GM18951 (cell line): Measurements from ENCODE around the gene CFAP43.

Experiments used
- POLR2A ChIP-seq: IDR thresholded peaks from 4 replicates; pipeline ENCODE4 v1.6.1; 2011; ENCODE audit warnings: mild to moderate bottlenecking; ENCODE audit not compliant: insufficient read length, insufficient read depth; ENCODE audit errors: extremely low read depth
- in situ Hi-C: fragments of 300-500 bp; cut with MboI; formaldehyde crosslinking; loops from one replicate; pipeline ENCODE4 v1.12.0; 2022; ENCODE audit warnings: low sequenced_read_pairs, mixed read lengths, inconsistent platforms; ENCODE audit not compliant: unreplicated experiment

CFAP43 gene

GRCh38 chr10:104170610-104171254 lies 61.4 kb downstream of the CFAP43 start:
- in situ Hi-C loops: no loop called here
- TF ChIP-seq POLR2A: no peak

- no peak for TF ChIP-seq POLR2A
- in situ Hi-C loops: no loop called here
Observed at GRCh38 chr10:104155591-104155990, 76.6 kb downstream of the CFAP43 start.

GRCh38 chr10:104151737-104152136 lies 80.4 kb downstream of the CFAP43 start:
- no peak for TF ChIP-seq POLR2A
- in situ Hi-C loops: no loop called here

GRCh38 chr10:104150139-104150538 lies 82.0 kb downstream of the CFAP43 start:
- in situ Hi-C loops: no loop called here
- no peak for TF ChIP-seq POLR2A

GRCh38 chr10:104146882-104147281 lies 85.3 kb downstream of the CFAP43 start:
- in situ Hi-C loops: no loop called here
- TF ChIP-seq POLR2A: no peak

DNA sequence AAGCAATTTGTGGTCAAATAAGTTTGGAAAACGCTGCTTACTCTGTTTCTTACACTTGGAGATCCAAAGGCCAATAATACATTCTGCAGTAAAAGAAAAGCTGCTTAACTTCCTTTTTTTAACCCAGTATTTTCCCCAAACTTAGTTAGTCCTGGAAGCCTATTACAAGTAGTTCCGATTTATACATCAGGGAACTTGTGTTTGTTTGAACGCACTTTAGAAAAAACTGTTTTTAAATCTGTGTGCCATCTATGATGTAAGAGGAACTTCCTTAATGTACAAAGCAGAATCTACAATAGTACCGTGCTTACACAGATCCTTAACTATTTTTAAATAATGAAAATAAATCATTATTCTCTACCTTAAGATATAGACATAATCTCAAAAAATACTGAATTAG lies 87.2 kb downstream of the CFAP43 start:
- in situ Hi-C loops: no loop called here
- no peak for TF ChIP-seq POLR2A

GRCh38 chr10:104143829-104144228 lies 88.3 kb downstream of the CFAP43 start:
- TF ChIP-seq POLR2A: no peak
- in situ Hi-C loops: no loop called here

DNA sequence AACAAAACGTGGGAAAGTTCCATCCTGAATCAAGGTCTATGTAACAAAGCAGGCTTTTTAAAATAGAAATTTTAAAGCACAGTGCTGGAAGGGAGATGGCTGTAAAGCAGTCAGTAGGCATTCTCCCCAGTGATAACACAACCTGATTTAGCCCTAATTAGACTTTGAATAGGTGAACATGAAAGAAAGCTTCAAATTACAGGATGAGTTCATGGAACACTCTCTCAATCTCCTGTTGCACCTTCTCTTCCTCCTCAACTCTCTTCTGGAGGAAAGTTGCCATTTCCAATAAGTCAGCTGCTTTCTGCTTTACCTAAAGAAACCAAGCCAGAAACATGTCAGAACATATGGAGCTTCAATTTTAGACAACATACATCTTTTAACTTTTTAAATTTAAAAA lies 90.1 kb downstream of the CFAP43 start:
- no peak for TF ChIP-seq POLR2A
- in situ Hi-C loops: no loop called here

DNA sequence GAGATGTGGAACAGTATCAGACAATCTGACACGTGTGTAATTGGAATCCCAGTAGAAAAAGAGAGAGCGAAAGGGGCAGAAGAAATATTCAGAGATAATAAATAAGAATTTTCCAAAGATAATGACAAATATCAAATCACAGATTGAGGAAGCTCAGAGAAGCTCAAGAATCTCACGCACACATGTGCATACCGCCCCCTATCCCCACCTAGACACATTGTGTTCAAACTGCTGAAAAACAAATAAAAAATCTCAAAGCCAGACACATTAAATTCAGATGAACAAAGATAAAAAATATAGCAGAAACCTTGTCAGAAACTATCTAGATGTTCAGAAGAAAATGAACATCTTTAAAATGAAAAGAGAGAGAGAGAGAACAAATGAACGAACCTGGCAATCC lies 92.9 kb downstream of the CFAP43 start:
- in situ Hi-C loops: no loop called here
- TF ChIP-seq POLR2A: no peak

GRCh38 chr10:104138131-104138530 lies 94.0 kb downstream of the CFAP43 start:
- TF ChIP-seq POLR2A: no peak
- in situ Hi-C loops: no loop called here

- TF ChIP-seq POLR2A: no peak
- in situ Hi-C loops: no loop called here
Observed at GRCh38 chr10:104130041-104130440, 102.1 kb downstream of the CFAP43 start.

DNA sequence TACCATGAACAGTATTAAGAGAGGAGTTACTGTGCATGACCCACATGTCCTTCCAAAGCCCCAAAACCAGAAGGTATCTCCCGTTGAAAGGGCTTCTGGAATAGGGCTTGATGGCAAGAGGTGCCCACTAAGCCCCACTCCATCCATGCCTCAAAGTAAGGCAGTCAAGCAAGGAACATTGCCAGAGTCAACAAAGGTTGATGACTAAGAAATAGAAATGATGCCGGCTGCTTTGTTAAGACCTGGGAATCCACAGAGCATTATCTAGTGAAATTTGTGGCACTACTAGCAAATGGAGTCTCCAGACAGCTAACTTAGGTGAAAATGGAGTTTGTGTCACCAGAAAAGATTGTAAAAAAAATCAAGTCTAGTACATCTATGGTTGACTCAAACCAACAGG lies 104.0 kb downstream of the CFAP43 start:
- TF ChIP-seq POLR2A: no peak

DNA sequence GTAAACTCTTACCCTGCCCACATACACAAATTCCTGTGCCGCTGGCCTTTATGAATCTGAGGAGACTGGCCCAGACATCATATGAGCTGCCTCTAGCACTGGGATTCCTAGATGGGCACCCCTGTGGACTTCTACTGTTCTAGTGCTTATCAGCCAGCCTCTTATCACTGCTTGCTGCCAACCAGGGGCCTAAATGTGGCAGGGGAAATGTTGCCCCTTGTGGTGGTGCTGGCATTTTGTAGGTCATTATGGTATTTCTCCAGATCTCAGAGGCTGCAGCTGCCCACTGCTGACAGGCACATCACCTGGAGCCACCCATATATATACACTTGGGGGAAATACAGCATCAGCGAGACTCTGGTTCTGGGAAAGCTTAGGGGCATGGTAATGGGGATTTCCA lies 104.8 kb downstream of the CFAP43 start:
- no peak for TF ChIP-seq POLR2A
- in situ Hi-C loops: no loop called here

More for the DNA sequence above, 104.0 kb downstream of the CFAP43 start:
- in situ Hi-C loops: no loop called here

DNA sequence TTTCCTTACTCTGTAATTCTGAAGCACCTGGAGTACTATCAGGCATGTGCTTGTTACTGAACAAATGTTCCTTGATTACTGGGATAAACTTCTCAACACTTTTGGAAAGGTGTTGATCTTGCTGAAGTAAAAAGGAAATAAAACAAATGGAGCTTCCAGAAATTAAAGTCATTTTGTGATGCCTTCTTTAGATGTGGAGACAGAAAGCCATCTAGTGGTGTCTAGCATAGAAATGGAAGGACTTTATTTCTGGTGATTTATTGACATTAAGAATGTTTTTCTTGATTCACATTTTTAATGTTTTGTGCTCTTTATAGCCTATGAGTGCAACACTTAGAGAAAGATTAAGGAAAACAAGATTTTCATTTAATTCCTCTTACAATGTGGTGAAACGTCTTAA lies 108.8 kb downstream of the CFAP43 start:
- in situ Hi-C loops: no loop called here
- TF ChIP-seq POLR2A: no peak
